OCI-LY7 (cell line): ENCODE measurements around the gene PPA2.
"Not testable (repeated sequence)": the region's sequence is repeated elsewhere in the genome, so short reads cannot be mapped to it uniquely, and the experiment has no call there.

Experiments
- CTCF ChIP-seq: fragments of 200-600 bp; sonication (generic); conservative IDR thresholded peaks from 2 replicates; pipeline ENCODE4 v1.5.1; 2014; ENCODE audit warnings: mild to moderate bottlenecking, antibody characterized with exemption, low read length, moderate library complexity, mixed read lengths
- EZH2phosphoT487 ChIP-seq: fragments of 200-600 bp; sonication (generic); IDR thresholded peaks from 2 replicates; pipeline ENCODE4 v1.6.1; 2018; ENCODE audit warnings: low read depth, borderline replicate concordance, mild to moderate bottlenecking, mixed run types, antibody characterized with exemption, low read length, moderate library complexity, mixed read lengths

DNA sequence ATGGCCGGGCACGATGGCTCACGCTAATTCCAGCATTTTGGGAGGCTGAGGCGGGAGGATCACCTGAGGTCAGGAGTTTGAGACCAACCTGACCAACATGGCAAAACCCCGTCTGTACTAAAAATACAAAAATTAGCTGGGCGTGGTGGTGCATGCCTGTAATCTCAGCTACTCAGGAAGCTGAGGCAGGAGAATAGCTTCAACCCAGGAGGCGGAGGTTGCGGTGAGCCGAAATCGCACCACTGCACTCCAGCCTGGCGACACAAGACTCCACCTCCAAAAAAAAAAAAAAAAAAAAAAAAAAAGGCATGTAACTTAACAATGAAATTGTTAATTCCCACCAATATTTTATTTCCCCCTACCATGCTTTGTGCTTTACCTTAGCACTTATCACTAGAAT is 15.3 kb downstream of the PPA2 start:
- TF ChIP-seq CTCF, EZH2phosphoT487: not testable (repeated sequence)
